Measurements from ENCODE around the gene ZNF24.

- no peak for TF ChIP-seq EZH2phosphoT487 (IDR thresholded peaks at IDR 0.05)
- no peak for TF ChIP-seq CTCF (IDR thresholded peaks at IDR 0.05)
Measured at GRCh38 chr18:35335866-35336265, 8.4 kb downstream of the ZNF24 start.

Measured in neural progenitor cell (in vitro differentiated cells).